ENCODE data around the gene ELMO1.

Gene ELMO1

GRCh38 chr7:37256631-37257030 lies 192.0 kb downstream of the ELMO1 start:
- DNase-seq: no peak

GRCh38 chr7:37255327-37255944 lies 193.2 kb downstream of the ELMO1 start:
- no peak for DNase-seq

GRCh38 chr7:37251222-37251621 lies 197.4 kb downstream of the ELMO1 start:
- no peak for DNase-seq

DNA sequence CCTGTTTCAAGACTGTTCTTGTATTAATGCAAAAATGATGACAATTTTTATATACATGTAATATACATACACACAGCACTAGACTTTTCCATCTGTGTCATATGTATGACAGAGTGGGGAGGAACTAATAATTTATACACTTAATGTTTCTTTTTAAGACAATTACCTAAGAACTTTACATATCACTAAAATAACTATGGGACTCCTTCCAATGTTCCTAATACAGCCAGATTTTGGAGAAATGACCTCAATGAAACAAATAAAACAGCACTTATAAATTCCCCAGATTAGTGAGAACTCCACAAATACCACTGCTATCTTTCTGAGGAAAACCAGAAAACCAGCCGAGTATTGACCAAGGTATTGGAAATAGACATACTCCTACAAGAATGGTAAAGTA lies 199.4 kb downstream of the ELMO1 start:
- DNase-seq: no peak

DNA sequence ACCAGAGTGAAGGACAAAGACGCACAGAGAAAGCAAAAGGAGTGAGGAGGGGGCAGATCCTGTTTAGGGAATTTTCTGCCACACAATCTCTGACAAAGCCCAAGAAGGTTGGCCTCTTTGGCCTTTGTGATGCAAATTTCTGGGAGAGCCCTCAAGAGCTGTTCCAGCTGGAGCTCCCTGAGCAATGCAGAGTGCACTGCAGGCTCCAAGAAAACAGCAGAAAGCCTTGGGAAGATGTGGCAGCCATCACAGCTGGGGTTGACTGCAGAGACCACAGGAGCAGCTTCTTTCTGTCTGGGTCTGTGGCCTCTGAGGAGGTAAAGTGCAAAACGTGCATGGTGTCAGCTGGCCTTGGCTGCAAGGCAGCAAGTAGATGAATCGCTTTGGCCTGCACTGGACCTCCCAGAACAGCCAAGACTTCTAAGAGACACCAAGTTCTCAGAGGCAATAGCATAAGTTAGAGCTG lies 200.2 kb downstream of the ELMO1 start:
- DNase-seq: no peak

- no peak for DNase-seq
Measured at GRCh38 chr7:37247861-37248260, 200.8 kb downstream of the ELMO1 start.

DNA sequence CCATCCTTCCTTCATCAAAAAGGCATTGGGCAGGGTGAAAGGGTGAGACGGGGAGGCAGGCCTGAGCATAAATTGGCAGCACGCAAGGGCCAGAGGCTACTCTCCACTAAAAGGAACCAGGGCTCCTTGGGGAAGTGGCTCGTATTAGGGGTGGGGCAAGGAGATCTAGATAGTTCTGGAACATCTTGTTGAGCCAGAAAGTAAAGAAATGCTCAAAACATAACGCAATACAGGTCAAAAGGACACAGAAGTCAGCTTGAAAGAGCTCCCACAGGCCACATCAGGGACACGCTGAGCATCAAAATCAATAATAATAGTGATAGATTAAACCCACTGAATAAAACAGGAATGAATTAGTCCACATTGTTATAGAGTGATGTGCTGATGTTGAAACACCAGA lies 203.1 kb downstream of the ELMO1 start:
- DNase-seq: no peak

GRCh38 chr7:37236906-37237305 lies 211.8 kb downstream of the ELMO1 start:
- no peak for DNase-seq

DNA sequence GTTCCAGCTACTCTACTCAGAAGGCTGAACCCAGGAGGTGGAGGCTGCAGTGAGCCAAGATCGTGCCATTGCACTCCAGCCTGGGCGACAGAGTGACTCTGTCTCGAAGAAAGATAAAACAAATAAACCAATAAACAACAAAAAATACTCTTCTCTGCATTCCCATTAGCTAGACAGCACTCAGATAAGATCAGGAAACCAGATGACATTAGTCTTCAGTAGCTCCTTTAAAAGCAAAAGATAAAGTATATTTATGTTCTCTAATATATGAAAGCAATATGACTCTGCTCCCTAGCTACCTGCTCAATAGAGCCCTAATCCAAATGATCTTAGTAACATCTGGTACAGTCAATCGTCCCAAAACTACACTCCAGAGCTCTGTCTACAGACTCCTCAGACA lies 212.9 kb downstream of the ELMO1 start:
- DNase-seq: no peak

DNA sequence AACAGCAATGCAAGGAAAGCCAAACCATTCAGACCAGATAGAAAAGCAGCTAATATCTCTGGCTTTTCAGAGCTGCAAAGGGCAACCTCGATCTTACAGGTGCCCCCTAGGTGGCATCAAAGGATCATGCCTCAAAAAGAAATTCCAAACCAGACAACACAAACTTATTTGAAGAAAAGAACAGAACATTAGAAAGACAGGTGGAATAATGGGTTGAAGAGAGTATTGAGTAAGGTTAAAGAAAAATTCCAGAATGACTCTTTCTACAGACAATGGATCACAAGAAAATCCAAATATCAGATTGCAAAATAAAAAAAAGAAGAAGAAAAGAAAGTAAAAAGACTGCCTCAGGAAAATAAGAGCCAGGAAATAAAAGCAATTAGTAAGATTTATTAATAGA lies 213.7 kb downstream of the ELMO1 start:
- peak; percentile 40 for DNase-seq

DNA sequence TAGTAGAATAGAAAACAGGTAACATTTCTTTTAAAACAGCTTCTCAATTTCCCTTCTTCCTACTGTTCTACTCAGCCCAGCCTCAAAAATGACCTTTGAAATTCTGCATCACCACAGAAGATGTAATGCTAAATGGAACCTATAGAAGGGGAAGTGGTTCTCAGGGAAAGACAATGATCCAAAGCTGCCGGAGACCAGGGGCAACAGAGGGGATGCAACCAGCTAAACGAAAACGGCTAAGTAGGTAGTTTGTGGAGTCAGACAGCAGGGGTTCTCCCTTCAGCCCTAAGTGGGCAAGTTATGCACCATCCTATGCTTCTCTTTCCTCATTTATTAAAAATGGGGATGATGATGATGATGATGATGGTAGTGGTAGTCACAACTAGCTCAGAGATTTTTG lies 214.3 kb downstream of the ELMO1 start:
- no peak for DNase-seq

- DNase-seq: no peak
Measured at GRCh38 chr7:37231613-37232012, 217.1 kb downstream of the ELMO1 start.

GRCh38 chr7:37230221-37230620 lies 218.4 kb downstream of the ELMO1 start:
- no peak for DNase-seq

DNA sequence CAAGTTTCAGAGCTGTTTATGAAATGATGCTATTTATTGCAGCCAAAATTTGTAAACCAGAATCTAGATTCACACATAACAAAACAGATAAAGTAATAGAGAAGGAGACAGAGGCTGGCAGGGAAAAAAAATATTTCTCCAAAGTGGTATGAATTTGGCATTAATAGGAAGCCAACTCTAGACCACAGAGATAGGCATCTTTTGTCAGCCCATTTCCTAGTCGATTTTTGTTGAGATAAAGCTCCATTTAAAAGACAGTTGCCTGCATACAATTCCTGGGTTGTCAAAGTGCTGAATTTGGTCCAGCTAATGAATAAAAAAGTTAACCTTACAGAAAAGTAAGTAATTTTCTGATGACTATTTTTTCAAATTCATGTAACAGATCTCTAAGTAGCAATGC lies 219.3 kb downstream of the ELMO1 start:
- DNase-seq: no peak

GRCh38 chr7:37225285-37225969 lies 223.2 kb downstream of the ELMO1 start:
- no peak for DNase-seq

GRCh38 chr7:37224746-37225145 lies 223.9 kb downstream of the ELMO1 start:
- no peak for DNase-seq

- DNase-seq: no peak
Measured at GRCh38 chr7:37220664-37221063, 228.0 kb downstream of the ELMO1 start.

- no peak for DNase-seq
Measured at GRCh38 chr7:37218956-37219355, 229.7 kb downstream of the ELMO1 start.

GRCh38 chr7:37216923-37217322 lies 231.7 kb downstream of the ELMO1 start:
- no peak for DNase-seq

DNA sequence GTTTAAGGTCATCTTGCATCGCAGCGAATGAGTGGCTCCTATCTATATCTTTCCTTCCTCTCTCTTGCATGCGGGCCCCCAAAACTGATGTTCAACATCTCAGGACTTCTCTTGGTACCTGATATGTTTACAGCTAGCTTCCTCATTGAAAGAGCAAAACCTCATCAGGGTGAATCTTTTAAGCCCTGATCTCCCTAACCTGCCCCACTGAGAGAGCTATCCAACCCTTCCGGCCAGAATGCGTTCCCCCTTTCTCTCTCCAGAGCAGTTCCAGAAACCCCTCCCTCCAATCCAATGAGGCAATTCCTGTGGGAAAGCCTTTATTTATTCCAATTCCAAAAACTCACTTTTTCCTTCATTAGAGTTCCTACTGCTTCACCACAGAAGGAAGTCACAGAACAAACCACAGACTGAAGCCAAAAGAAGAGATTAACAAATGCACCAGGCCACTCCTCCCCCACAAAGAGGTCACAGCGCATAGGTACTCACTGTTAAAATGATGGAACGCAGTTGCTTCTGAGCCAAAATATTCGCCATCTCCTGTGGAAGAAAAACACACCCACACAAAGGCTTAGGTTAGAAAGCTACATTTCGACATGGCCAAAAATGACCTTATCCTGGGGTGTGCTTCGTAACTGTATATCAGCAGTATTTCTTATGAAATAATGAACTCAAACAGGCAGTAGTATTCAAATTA lies 232.4 kb downstream of the ELMO1 start:
- DNase-seq: no peak

GRCh38 chr7:37215290-37215923 lies 233.3 kb downstream of the ELMO1 start:
- no peak for DNase-seq

DNA sequence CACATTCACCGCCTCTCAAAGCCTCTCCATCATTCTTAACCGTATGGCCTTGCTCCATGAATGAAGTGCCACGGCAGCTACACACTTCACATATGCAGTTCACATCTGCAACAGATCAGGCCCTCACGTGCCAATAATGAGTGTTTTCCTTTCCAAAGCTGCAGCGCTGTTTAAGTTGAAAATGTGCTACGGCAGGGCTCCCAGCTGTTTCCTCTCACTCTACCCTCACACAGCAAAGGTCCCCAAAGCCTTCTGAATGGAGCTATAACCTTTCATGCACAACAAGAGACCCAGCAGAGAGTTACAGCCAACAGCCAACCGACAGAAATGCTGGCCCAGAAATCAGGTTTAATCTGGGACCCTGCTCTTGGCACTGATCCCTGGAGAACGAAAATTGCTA lies 236.1 kb downstream of the ELMO1 start:
- no peak for DNase-seq

DNA sequence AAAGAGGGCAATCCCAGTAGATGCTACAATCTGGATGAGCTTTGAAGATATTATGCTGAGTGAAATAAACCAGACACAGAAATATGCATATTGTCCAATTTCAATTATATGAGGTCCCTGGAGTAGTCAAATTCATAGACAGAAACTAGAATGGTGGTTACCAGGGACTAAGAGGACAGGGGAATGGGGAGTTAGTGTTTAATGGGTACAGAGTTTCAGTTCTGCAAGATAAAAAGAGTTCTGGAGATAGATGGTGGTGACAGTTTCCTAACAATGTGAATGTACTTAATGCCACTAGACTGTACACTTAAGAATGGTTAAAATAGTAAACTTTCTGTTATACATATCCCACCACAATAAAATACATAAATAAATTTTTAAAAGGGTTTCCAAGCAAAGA lies 236.6 kb downstream of the ELMO1 start:
- DNase-seq: no peak
